Esophagus squamous epithelium (tissue), 4 donors: ENCODE measurements around the gene PAK4.
"Not testable (repeated sequence)": the region's sequence is repeated elsewhere in the genome, so short reads cannot be mapped to it uniquely, and the experiment has no call there.

ENCODE experiments used
- CTCF ChIP-seq, 6 experiments: fragments of 450-650 bp in 4 of 6; fragments of 200-600 bp in 2 of 6; sonication (generic) in 2 of 6; IDR thresholded peaks; one replicate each; pipeline ENCODE4 v1.5.1; 2016 to 2019; ENCODE audit warnings: antibody characterized with exemption in 6 of 6, mild to moderate bottlenecking in 4 of 6, moderate library complexity in 4 of 6
- POLR2A ChIP-seq, 4 donors: fragments of 450-650 bp; IDR thresholded peaks; one replicate each; pipeline ENCODE4 v1.6.1; 2017; ENCODE audit warnings: antibody characterized with exemption in 4 of 4, mild to moderate bottlenecking in 4 of 4, moderate library complexity in 3 of 4

- not testable (repeated sequence) for TF ChIP-seq CTCF, POLR2A (IDR thresholded peaks at IDR 0.05)
These were observed 29.6 kb upstream of the PAK4 start for GRCh38 chr19:39095799-39096540.
